HG03066 (cell line): Measurements from ENCODE around the gene KLHL25.

ENCODE experiments used
- ATAC-seq: cut with Tn5 transposase; IDR thresholded peaks from one replicate; pipeline ENCODE4 v1.9.1; 2021; ENCODE audit warnings: low read depth; ENCODE audit not compliant: unreplicated experiment

The KLHL25 gene

GRCh38 chr15:85749261-85750151 lies 45.2 kb downstream of the KLHL25 start:
- ATAC-seq = no peak

- ATAC-seq = no peak
These were observed 46.0 kb downstream of the KLHL25 start for GRCh38 chr15:85748729-85749128.

GRCh38 chr15:85748176-85748575 lies 46.5 kb downstream of the KLHL25 start:
- no peak for ATAC-seq

- ATAC-seq = no peak
These were observed 48.1 kb downstream of the KLHL25 start for GRCh38 chr15:85746641-85747040.

- ATAC-seq = no peak
These were observed 49.1 kb downstream of the KLHL25 start for GRCh38 chr15:85745525-85746150.

- no peak for ATAC-seq
These were observed 49.7 kb downstream of the KLHL25 start for GRCh38 chr15:85745023-85745422.

- ATAC-seq = no peak
These were observed 50.1 kb downstream of the KLHL25 start for GRCh38 chr15:85744579-85744978.

GRCh38 chr15:85743392-85744055 lies 51.2 kb downstream of the KLHL25 start:
- no peak for ATAC-seq

- no peak for ATAC-seq
These were observed 52.4 kb downstream of the KLHL25 start for GRCh38 chr15:85742186-85742821.

GRCh38 chr15:85741662-85742061 lies 53.1 kb downstream of the KLHL25 start:
- ATAC-seq = no peak

- ATAC-seq = no peak
These were observed 53.7 kb downstream of the KLHL25 start for GRCh38 chr15:85741021-85741421.

GRCh38 chr15:85737061-85737460 lies 57.7 kb downstream of the KLHL25 start:
- no peak for ATAC-seq

- no peak for ATAC-seq
These were observed 61.3 kb downstream of the KLHL25 start for GRCh38 chr15:85733416-85733815.

- ATAC-seq = peak; percentile 71
These were observed 64.5 kb downstream of the KLHL25 start for GRCh38 chr15:85730001-85730820.

GRCh38 chr15:85727068-85727467 lies 67.7 kb downstream of the KLHL25 start:
- no peak for ATAC-seq

- no peak for ATAC-seq
These were observed 68.3 kb downstream of the KLHL25 start for GRCh38 chr15:85726454-85726853.

- no peak for ATAC-seq
These were observed 69.2 kb downstream of the KLHL25 start for GRCh38 chr15:85725564-85725963.

- ATAC-seq = no peak
These were observed 69.7 kb downstream of the KLHL25 start for GRCh38 chr15:85725019-85725418.

- no peak for ATAC-seq
These were observed 70.5 kb downstream of the KLHL25 start for GRCh38 chr15:85723960-85724945.
